ENCODE data around the gene SLC25A31.

- TF ChIP-seq, protein P1, sequence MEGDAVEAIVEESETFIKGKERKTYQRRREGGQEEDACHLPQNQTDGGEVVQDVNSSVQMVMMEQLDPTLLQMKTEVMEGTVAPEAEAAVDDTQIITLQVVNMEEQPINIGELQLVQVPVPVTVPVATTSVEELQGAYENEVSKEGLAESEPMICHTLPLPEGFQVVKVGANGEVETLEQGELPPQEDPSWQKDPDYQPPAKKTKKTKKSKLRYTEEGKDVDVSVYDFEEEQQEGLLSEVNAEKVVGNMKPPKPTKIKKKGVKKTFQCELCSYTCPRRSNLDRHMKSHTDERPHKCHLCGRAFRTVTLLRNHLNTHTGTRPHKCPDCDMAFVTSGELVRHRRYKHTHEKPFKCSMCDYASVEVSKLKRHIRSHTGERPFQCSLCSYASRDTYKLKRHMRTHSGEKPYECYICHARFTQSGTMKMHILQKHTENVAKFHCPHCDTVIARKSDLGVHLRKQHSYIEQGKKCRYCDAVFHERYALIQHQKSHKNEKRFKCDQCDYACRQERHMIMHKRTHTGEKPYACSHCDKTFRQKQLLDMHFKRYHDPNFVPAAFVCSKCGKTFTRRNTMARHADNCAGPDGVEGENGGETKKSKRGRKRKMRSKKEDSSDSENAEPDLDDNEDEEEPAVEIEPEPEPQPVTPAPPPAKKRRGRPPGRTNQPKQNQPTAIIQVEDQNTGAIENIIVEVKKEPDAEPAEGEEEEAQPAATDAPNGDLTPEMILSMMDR (conservative IDR thresholded peaks at IDR 0.05; ENCODE audit: low read depth in 2 of 2) = no peak
- TF ChIP-seq EZH2 (IDR thresholded peaks at IDR 0.05; ENCODE audit: low read depth, unreplicated experiment) (no peak), POLR2AphosphoS5 (IDR thresholded peaks at IDR 0.05; ENCODE audit: low read depth) (no peak), STAT1 (IDR thresholded peaks at IDR 0.05; ENCODE audit: unreplicated experiment) (no peak), ZNF462 (CRISPR knock-in tag; IDR thresholded peaks at IDR 0.05) (no peak), EZH2phosphoT487 (IDR thresholded peaks at IDR 0.05; ENCODE audit: unreplicated experiment) (no peak), CREB1 (CRISPR knock-in tag; IDR thresholded peaks at IDR 0.05; ENCODE audit: low read depth) (no peak), ZNF331 (CRISPR knock-in tag; IDR thresholded peaks at IDR 0.05; ENCODE audit: low read depth) (no peak)
- TF ChIP-seq, protein P2, sequence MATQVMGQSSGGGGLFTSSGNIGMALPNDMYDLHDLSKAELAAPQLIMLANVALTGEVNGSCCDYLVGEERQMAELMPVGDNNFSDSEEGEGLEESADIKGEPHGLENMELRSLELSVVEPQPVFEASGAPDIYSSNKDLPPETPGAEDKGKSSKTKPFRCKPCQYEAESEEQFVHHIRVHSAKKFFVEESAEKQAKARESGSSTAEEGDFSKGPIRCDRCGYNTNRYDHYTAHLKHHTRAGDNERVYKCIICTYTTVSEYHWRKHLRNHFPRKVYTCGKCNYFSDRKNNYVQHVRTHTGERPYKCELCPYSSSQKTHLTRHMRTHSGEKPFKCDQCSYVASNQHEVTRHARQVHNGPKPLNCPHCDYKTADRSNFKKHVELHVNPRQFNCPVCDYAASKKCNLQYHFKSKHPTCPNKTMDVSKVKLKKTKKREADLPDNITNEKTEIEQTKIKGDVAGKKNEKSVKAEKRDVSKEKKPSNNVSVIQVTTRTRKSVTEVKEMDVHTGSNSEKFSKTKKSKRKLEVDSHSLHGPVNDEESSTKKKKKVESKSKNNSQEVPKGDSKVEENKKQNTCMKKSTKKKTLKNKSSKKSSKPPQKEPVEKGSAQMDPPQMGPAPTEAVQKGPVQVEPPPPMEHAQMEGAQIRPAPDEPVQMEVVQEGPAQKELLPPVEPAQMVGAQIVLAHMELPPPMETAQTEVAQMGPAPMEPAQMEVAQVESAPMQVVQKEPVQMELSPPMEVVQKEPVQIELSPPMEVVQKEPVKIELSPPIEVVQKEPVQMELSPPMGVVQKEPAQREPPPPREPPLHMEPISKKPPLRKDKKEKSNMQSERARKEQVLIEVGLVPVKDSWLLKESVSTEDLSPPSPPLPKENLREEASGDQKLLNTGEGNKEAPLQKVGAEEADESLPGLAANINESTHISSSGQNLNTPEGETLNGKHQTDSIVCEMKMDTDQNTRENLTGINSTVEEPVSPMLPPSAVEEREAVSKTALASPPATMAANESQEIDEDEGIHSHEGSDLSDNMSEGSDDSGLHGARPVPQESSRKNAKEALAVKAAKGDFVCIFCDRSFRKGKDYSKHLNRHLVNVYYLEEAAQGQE (IDR thresholded peaks at IDR 0.05; ENCODE audit: unreplicated experiment) = no peak
Measured at GRCh38 chr4:127731406-127731805, 1.2 kb downstream of the SLC25A31 start.
